ENCODE measurements around the gene CDYL.

Gene CDYL

DNA sequence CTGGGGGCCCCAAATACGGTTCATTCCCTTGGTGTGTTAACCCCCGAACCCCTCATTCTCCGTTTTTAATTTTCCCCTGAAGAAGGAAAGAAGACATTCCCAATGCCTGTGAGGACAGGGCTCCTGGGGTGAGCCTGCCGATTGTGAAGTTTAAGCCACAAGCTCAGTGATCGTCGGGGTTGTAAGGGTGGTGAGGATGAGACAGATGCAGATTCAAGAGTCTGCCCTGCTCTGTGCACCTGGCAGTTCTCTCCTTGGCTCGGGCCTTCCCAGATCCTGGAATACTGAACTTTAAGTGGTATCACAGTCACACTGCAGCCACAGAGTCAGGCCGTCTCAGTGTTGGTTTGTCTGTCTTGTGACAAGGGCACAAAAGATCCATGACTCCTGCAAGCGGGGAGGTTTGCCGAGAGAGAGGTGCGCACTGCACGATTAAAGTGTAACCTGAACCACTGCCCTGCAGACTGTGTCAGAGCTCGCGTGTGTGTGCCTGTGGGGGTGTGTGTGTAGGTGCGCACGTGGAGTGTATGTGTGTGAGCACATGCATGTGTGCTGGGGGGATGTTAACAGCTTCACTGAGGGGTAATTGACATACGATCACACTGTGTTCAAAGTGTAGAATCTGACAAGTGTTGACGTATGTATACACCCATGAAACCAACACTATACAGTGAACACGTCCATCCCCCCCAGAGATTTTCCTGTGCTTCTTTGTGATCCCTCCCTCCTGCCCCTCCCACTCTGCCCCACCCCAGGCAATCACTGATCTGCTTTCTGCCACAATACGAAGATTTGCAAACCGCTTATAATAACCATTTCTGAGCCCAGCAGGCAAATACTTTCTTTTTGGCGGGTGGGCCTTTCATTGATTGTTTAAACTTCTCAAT, 188.7 kb downstream of the CDYL start:
- DNase-seq (ENCODE audit: low spot score) = no peak

- DNase-seq (ENCODE audit: low spot score) = no peak
These were observed 189.6 kb downstream of the CDYL start for GRCh38 chr6:4965562-4966389.

- no peak for DNase-seq (ENCODE audit: low spot score)
These were observed 191.3 kb downstream of the CDYL start for GRCh38 chr6:4967301-4968030.

DNA sequence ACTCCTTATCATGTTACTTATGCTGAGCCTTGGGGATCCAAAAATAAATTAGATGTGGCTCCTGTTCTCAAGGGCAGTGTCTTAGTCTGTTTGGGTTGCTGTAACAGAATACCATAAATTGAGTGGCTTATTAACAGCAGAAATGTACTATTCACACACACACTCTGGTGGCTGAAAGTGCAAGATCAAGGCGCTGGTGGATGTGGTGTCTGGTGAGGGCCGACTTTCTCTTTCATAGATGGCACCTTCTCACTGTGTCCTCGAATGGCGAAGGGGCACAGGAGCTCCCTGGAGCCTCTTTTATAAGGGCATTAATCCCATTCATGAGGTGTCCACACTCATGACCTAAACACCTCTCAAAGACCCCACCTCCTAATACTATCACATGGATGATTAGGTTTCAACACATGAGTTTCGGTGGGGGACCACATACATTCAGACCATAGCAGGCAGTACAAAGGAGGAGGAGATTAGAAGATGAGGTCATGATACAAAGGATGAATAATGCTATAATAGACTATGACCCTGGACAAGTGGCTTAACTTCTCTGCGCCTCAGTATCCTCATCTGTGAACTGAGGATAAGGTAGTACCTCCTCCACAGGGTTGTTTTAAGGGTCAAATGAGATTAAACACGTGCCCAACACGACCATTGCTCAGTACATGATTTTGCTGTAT, 193.5 kb downstream of the CDYL start:
- DNase-seq (ENCODE audit: low spot score) = no peak

GRCh38 chr6:4970739-4971395, 194.7 kb downstream of the CDYL start:
- no peak for DNase-seq (ENCODE audit: low spot score)

DNA sequence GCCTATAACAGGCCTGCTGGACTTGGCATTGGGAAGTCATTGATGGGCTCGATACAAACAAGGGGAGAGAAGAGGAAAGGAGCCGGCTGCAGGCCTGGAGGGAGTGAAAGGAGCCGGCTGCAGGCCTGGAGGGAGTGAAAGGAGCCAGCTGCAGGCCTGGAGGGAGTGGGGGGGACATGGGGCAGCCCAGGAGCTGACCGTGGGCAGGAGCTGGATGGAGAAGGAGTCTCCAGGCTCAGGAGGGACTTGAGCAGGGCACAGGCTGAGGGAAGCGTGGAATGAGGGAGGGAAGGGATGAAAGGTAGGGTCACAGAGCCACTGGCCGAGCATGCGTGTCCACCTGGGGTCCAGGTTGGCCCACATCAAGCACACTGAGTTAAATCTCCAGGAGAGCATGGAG, 195.6 kb downstream of the CDYL start:
- no peak for DNase-seq (ENCODE audit: low spot score)

GRCh38 chr6:4972438-4972837, 196.2 kb downstream of the CDYL start:
- no peak for DNase-seq (ENCODE audit: low spot score)

DNA sequence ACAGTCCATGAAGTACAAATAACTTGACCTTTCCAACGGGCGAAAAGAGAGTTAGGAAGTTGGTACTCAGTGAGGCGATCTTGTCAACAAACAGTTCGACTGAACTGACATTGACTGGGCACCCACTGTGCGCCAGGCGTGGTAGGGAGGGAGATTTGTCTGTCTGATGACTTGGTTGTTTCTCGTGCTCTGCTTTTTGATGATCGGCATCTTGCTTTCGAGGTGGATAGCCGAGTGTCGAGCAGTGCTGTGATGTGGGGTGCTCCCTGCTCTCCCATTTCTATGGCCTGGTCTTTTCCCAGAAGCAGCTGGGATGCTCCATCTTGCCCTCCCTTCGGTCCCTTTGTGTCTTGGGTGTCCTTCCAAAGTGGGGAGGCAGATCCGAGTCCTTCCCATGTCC, 197.2 kb downstream of the CDYL start:
- DNase-seq (ENCODE audit: low spot score) = no peak

GRCh38 chr6:4973982-4974745, 198.0 kb downstream of the CDYL start:
- DNase-seq (ENCODE audit: low spot score) = no peak

DNA sequence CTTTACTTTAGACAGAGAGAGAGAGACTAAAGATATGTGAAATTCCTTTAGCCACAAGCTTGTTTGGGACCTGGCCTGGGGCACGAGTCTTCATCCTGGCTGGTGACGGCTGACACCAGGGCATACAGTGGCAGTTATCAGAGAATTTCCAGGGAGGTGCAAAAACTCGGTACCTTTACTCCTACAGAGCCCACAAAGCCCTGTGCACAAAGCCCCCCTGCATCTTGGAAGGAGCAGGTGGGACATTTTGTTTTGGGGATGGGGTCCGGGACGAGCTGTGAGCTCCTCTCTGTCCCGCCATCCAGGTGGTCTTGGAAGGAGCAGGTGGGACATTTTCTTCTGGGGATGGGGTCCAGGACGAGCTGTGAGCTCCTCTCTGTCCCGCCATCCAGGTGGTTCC, 198.8 kb downstream of the CDYL start:
- DNase-seq (ENCODE audit: low spot score) = no peak

- no peak for DNase-seq (ENCODE audit: low spot score)
These were observed 199.3 kb downstream of the CDYL start for GRCh38 chr6:4975506-4975905.

GRCh38 chr6:4977468-4977867, 201.3 kb downstream of the CDYL start:
- no peak for DNase-seq (ENCODE audit: low spot score)

DNA sequence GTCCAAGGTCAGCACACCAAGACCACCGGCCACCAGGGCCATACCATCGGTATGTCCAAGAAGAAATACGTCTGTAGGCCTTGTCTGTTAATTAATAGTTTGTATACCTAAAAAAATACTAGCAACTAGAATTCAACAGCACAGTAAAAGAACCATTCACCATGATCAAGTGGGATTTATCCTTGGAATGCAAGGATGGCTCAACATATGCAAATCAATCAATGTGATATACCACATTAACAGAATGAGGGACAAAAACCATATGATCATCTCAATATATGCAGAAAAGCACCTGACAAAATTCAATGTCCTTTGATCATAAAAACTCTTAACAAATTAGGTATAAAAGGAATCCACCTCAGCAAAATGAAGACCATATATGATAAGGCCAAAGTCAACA, 203.2 kb downstream of the CDYL start:
- DNase-seq (ENCODE audit: low spot score) = no peak

DNA sequence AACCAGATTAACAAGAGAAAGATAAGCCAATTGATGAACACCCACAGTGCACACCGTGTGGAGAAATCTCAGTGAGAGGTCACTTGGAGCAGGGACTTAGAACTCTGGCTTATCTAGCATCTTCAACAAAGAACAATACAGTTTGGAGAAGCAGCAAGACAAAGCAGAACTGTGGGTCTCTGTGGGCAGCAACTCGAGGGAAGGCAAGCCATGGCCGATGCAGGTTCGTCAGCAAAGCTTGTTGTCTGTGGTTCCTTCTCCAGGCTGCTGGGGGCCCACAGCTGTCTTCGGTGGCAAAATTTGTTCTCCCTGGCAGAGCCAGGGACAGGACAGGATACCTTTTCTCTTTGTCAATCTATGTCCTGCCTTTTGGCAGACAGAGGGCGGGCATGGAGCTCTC, 205.6 kb downstream of the CDYL start:
- DNase-seq (ENCODE audit: low spot score) = no peak

DNA sequence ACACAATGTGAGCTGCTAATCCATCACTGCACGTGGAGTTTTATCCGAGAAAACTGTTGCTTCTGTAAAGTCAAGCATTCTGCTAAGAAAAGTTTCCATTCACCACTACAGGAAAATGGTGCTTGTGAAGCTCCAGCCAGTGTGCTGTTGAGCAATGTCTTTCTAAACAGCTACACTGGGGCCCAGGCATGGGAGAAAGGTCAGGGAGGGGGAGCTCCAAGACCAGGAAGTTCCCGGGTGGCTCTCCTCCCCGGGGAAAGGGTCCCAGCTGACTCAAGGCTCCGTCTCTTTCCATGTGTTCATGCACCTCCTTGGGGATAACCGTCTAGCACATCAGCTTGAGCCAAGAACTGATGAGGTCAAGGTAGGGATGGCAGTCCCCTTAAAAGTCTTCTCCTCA, 207.1 kb downstream of the CDYL start:
- no peak for DNase-seq (ENCODE audit: low spot score)

- DNase-seq (ENCODE audit: low spot score) = no peak
These were observed 210.8 kb downstream of the CDYL start for GRCh38 chr6:4986999-4987398.

DNA sequence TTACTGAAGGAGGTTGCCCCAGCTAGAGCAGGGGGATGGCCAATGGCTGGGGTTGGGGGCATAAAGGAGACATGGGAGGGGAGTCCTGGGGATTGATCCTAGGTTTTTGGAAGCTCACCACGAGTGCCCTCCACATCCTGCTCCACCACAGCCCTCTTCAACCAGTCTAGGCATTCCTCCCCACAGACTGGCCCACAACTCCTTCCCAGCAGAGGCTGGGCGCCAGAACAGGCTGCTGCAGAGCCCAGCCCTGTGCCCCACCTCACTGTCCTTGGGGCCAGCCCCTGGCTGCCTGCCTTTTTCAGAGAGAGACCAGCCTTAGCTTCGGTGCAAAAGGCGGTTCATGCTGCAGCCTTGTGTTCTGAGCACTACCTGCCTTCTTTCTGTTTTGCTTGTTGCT, 211.2 kb downstream of the CDYL start:
- DNase-seq (ENCODE audit: low spot score) = no peak

GRCh38 chr6:4994741-4995140, 218.5 kb downstream of the CDYL start:
- DNase-seq (ENCODE audit: low spot score) = no peak

DNA sequence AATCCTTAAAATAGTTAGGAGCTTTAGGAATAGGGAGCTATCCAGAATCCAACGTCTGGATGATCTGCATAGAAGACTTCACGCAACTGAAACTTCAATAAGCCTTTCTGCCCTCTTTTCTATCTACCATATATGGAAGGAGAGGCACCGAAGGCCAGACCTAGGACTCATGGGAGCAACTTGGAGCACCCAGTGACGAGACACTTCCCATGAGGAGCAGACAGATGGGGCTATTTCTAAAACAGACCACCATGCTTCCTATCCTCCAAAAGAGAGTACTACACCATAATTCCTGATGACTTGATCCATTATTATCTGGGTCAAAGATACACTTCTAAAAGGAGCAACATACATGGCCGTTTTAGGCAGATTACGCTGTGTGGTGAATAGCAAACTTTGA, 221.7 kb downstream of the CDYL start:
- DNase-seq (ENCODE audit: low spot score) = no peak

GRCh38 chr6:4999586-4999985, 223.4 kb downstream of the CDYL start:
- DNase-seq (ENCODE audit: low spot score) = no peak
